SK-N-MC (cell line): Measurements from ENCODE around the gene SLF2.

Source experiments
- EZH2 ChIP-seq: fragments of 200-600 bp; sonication (generic); IDR thresholded peaks from one replicate; pipeline ENCODE4 v1.6.1; 2017; ENCODE audit warnings: antibody characterized with exemption
- FOXP2 ChIP-seq: optimal IDR thresholded peaks from 2 replicates; pipeline ENCODE3; 2011; ENCODE audit warnings: mild to moderate bottlenecking, moderate library complexity; ENCODE audit not compliant: insufficient read depth; ENCODE audit errors: extremely low read length, control extremely low read depth

GRCh38 chr10:101014230-101014884 lies 101.6 kb downstream of the SLF2 start:
- TF ChIP-seq FOXP2 (no peak), EZH2 (no peak)
